Dedifferentiated amniotic fluid mesenchymal stem cell (primary cell): Measurements from ENCODE around the gene TBC1D12.
A peak's percentile ranks its signal among the peaks of the same experiment; 100 is the strongest.
"Not testable (repeated sequence)": the region's sequence is repeated elsewhere in the genome, so short reads cannot be mapped to it uniquely, and the experiment has no call there.

Experiments
- DNase-seq: peaks from one replicate; pipeline ENCODE4 v3.0.0-alpha.2; 2016; ENCODE audit errors: extremely low spot score

Gene TBC1D12

DNA sequence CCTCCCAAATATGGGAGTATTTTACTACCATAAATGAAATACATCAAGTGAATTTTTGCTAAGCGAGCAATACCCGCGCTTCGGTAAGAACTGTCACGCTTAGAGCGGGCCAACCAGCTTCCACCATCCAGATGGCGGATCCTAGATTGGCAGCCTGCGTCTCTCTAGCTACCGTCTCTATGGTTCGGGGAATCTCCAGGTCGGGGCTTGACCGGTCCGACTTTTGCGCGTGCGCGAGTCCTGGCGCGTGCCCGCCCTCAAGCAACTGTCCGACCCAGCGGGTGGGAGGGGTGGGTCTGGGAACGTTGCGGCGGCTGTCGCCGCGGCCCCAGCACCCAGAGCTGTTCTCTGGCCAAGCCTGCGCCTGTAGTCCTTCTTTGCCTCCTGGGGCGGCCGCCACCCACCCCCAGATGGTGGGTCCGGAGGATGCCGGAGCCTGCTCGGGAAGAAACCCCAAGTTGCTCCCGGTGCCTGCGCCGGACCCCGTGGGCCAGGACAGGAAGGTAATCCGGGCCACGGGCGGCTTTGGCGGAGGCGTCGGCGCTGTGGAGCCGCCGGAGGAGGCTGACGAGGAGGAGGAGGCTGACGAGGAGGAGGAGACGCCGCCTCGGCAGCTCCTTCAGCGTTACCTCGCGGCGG is at the start of gene TBC1D12:
Gene TBC1D12 (plus strand): TSS at position 338 of the 639 bp plus-strand sequence. CDS start 73 bp downstream, at position 411.
- peak; percentile 96 for DNase-seq

DNA sequence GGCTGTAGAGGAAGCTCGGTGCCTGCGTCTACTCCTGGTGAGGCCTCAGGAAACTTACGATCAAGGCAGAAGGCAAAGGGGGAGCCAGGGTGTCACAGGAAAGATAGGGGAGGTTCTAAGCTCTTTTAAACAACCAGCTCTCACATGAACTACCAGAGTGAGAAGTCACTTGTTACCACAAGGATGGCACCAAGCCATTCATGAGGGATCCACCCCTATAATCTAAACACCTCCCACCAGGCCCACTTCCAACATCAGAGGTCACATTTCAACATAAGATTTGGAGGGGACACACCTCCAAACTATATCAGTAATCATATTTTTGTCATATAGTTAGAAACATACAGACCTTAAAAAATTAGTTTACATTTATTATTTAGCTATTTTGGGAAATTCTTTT is 49.0 kb upstream of the TBC1D12 start:
- DNase-seq = no peak

DNA sequence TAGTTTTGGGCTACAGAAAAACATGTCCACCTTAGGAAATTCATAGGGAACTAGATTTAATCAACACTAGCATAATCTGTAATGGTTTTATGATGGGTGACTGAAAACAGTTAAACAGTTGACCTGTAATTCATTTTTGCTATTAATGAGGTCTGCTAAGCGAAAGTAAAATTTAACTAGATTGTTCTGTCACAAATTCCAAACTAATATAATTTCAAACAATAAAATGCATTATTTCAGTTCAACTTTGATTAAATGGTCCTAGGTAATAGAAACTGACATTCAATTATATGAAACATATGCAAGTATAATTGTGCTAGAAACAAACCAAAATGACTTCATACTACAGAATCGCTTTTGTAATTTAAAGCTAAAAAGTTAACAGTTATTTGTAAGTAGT is 46.5 kb upstream of the TBC1D12 start:
- DNase-seq = no peak

DNA sequence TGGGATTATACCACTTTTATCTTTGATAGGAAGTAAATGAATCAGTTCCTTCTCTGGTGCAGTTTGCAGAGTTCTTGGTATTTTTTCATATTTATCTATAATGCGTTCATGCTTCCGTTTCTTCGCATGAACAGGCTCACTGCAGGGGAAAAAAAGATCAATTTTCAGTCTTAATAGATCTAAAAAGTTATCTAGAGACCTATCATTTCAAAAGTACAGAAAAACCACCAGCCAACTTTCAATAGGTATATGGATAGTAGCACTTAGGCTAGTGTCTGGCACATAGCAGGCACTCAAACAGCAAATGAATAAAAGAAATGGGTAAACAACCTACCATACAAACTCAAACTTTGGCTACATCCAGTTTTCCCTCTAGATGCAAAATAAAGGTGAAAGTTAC is 45.1 kb upstream of the TBC1D12 start:
- DNase-seq = no peak

DNA sequence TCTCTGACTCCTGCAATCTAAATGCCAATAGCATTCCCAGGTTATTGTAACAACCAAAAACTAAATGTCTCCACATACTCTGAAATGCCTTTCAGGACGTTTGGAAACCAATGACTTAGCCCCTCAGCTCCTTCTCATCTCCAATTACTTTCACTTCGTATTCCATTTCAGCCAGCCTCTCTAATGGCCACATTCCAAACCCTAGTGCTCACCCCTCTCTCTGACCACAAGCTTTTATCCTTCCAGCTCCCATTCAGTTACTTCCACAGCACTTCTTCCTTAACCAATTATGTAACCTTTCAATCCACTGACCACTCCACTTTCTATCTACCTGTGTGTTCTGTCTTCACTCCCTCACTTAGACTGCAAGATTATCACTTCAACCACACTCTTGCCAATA is 43.9 kb upstream of the TBC1D12 start:
- peak; percentile 90 for DNase-seq

DNA sequence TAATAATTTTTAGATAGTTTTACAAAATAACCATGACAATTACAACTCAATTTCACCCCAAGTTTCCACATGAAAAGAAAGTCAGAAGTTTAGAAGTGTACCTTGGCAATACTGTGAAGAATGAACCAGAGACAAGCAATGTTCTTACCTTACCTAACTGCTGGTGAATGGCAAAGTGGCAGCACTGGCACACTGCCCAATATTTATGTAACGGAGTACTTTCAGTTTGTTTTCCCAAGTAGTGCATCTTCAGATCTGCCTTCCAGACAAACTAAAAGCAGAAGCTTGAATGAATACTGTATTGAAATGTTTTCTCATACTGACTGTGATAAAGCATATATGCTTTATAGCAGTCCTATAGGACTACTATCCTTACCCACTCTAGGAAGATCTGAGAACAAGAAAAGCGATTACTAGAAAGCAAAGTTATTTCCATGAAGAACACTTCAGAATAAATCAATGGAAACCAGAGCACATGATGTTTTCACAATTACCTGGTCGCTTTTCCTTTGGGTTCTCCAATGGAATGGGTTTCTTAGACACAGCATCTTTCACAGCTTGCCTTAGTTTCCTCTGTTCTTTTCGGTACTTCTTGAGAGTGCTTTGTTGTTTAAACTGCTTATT is 41.1 kb upstream of the TBC1D12 start:
- DNase-seq = no peak

DNA sequence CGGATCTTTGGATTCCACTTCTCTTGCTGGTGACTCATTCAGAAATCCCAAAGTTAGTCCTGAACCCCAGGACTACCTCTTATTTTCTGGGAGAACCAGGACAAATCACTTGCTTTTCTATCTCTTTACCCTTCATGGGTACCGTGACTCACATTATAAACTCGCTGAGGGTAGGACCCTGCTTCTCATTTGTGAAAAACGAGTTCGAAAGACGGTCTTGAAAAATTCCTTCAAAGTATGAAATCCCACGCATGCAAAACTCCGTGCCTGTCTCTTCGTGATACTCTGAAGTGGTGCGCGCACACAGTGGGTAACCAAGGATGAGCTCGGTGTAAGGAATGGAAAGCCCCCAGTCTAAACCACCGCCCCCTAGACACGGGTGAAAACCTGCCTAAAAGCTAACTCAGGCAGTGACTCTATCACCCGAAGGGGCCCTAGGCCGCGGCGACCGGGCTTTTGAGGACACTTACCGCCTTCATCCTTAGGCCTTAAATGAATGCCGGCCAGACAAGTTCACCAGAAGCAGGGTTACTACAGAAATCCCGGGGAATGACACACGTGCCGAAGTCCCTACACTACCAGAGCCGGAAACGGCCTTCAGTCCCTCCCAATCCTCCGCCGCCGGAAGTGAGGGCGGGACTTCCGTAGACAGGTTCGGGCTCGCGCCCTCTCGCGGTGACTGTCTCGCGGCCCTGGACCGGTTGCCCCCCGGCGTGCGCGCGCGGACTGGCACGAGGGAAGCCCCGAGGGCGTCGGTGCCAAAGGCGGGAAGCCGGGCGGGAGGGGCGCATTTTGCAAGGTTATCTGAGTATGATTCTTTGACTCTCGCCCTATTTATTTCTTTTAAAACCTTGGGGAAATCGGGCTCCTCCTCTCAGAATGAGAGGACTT is 39.7 kb upstream of the TBC1D12 start, which contains the start of gene NOC3L:
Gene NOC3L (minus strand): TSS at position 580 of the 891 bp plus-strand sequence. CDS start 101 bp downstream, at position 479.
- peak; percentile 96 for DNase-seq

DNA sequence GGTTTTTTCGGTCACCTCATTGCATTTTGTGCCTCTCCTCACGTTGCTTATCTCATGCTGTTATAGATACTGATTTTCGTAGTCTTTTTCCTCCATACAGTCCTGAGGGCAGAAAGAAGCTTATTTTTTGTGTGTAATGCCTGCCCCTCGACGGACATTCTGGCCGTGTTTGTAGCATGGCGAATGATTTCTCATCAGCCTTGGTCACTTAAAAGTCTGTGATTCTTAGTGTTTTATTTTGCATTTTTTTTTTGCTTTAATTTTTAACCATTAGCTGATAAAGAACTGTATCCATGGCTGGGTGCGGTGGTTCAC is 39.1 kb upstream of the TBC1D12 start:
- no peak for DNase-seq

DNA sequence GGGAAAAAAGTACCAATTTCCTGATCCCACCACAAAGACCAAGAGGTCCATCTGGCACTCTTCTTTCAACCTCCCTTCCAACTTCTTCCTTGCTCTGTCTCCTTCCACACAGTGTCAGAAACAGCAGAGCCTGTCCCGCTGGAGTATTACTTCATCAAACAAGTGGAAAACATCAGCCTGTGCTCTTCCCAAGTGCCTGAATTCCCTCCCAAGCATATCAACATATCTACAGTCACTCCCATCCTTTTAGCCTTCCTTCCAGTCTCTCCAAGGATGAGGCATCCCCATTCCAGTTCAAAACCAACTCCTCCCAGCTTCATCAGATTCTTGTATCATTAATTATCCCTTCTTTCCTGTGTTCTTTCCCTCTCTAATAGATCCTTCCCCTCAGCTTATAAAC is 37.9 kb upstream of the TBC1D12 start:
- no peak for DNase-seq

DNA sequence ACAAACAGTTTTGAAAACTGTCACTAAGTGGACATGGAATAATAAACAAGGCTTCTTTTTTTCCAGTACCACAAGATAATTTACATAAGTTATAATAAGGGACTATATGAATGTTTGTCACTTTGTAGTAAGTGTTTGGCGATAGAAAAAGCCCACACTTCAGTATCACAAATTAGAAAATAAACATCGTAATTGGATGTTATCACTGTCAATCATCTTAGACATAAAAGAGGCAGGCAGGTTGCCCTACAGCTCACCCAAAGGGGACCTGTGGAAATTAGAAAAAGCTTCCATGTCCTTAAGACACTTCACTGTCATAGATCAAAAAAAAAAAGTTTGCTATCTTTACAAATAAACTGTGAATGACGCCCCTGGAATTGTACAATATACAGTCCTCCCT is 36.0 kb upstream of the TBC1D12 start:
- DNase-seq = no peak

DNA sequence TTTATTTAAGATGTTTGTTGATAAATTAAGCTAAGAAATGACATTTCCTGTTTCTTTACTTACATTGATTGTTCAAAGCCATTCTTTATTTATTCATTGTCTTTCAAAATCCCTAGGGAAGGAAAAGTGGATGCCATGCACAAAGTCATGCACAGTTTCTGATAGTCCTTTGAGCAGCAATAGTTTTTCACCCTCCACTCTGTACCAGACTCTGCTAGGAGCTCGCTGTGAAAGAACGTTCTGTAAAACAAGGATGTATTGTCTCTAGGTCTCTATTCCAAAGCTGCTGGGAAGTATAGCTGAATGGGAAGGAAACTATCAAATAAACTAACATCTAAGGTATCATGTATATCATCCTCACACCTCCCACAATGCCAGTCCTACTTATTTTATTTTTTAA is 31.8 kb upstream of the TBC1D12 start:
- no peak for DNase-seq

DNA sequence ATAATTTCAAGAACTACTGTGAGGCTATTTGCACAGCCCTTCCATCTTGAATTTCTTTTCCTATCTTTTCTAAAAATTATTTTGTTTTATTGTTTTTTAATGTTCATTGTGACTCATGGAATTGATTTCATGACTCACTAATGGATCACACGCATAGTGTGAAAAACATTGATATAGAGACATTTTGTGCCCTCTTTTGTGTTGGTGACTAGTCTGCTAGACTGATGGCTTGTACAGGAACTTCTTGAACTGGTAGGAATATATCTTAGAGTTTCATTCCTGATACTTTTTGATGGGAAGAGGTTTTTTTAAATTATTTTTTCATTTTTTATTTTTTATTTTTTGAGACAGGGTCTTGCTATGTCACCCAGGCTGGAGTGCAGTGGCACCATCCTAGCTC is 27.0 kb upstream of the TBC1D12 start:
- DNase-seq = no peak

DNA sequence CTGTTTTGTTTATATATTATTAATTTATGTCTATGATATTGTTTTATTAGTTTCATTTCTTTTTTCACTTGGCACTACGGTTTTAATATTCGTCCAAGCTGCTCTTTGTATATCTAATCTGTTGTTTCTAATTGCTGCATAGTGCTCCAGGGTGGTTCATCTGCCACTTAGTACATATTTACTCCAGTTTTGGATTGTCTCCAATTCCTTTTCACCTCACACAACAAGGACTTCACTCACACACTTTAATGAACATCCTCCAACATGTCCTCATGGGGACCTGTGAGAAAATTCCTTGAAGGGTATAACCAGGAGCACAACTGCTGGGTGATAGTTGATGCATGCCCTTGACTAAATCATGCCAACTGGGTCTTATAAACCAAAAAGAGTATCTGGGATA is 25.5 kb upstream of the TBC1D12 start:
- no peak for DNase-seq

DNA sequence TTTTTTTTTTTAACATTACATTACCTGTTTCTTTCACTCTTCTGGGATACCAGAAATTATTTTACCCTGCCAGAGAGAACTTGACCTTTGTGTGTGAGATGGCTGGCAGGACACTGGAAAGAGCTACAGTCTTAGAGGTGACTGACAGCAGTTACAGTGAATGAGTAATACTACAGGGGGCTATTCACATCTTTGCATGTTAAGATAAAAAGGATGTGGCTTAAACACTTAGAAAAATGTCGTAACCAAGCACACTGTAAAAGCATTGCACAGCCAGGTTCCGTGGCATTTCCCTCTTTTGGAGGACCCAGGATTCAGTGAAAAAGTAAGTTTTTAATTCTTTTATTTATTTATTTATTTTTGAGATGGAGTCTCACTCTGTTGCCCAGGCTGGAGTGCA is 18.8 kb upstream of the TBC1D12 start:
- no peak for DNase-seq

DNA sequence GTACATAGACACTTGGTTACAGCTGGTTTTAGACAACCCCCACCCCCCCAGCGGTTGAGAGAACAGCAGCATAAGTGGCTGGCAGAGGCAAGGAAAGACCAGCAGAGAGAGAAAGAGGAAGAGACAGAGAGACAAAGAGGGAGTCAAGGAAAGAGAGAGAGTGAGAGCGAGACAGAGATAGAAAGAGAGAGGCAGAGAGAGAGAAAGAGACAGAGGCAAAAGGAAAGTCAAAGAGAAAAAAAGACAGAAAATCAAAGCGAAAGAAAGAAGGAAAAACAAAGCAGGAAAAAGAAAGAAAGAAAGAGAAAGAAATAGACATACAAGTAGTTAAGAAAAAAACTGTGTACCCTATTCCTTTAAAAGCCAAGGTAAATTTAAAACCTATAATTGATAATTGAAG is 16.6 kb upstream of the TBC1D12 start:
- not testable (repeated sequence) for DNase-seq

DNA sequence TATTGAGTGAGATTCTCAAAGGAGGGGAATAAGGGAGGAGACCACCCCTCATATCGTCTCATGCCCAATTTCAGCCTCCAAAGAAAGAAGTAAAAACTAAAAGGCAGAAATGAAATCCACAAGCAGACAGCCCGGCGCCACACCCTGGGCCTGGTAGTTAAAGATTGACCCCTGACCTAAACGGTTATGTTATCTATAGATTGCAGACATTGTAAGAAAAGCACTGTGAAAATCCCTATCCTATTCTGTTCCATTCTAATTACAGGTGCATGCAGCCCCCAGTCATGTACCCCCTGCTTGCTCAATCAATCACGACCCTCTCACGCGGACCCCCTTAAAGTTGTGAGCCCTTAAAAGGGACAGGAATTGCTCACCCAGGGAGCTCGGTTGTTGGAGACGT is 10.2 kb upstream of the TBC1D12 start:
- DNase-seq = not testable (repeated sequence)

DNA sequence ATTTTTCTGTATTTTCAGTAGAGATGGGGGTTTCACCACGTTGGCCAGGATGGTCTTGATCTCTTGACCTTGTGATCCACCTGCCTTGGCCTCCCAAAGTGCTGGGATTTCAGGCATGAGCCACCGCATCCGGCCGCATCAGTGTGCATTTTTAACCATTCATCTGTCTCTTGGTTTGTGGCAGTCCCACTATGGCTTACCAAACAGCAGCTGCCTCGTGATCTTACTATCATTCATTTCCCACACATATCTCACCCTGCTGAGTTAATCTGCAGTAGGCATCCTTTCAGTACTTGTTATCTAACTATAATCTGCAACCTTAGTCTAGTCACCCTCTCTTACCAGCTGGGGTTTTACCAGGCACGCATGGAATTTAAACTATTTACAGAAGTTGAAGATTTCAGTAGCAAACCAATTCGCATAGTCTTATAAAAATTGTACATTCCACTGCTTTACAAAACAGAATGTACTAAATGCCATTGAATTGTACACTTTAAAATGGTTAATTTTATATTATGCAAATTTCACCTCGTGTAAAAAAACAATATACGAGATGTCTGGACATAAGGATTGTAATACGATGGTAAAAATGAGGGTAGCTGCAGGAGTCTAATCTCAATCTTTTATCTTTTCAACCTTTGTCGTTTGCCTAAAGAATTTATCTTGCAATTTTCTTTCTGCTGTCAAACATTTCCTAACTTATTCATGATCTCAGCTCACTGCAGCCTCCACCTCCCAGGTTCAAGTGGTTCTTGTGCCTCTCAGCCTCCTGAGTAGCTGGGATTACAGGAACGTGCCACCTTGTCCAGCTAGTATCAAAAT is 4.6 kb upstream of the TBC1D12 start:
- no peak for DNase-seq

DNA sequence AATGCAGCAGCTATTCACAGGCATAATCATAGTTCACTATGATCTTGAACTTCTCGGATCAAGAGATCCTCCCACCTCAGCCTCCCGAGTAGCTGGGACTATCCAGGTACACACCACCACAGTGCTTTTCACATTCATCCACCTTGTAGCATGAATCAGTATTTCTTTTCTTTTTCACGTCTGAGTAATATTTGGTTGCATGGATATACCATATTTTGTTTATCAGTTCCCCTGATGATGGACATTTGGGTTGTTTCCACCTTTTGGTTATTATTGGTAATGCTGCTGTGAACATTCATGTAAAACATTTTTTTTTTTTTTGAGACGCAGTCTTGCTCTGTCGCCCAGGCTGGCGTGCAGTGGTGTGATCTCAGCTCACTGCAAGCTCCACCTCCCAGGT is 3.6 kb upstream of the TBC1D12 start:
- no peak for DNase-seq

DNA sequence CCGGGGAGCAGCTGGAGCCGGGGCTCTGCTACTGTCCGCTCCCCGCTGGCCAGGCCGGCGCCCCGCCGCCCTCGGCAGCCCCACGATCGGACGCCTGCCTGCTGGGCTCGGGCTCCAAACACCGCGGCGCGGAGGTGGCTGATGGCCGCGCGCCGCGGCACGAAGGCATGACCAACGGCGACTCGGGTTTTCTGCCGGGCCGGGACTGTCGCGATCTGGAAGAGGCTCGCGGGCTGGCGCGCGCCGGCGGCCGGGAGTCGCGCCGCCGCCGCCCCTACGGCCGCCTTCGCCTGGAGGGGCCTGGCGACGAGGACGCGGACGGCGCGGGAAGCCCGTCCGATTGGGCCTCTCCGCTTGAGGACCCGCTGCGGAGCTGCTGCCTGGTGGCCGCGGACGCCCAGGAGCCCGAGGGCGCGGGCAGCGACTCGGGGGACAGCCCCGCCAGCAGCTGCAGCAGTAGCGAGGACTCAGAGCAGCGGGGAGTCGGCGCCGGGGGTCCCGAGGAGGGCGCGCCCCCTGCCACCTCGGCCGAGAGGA is 570 bp downstream of the TBC1D12 start:
- DNase-seq = no peak

DNA sequence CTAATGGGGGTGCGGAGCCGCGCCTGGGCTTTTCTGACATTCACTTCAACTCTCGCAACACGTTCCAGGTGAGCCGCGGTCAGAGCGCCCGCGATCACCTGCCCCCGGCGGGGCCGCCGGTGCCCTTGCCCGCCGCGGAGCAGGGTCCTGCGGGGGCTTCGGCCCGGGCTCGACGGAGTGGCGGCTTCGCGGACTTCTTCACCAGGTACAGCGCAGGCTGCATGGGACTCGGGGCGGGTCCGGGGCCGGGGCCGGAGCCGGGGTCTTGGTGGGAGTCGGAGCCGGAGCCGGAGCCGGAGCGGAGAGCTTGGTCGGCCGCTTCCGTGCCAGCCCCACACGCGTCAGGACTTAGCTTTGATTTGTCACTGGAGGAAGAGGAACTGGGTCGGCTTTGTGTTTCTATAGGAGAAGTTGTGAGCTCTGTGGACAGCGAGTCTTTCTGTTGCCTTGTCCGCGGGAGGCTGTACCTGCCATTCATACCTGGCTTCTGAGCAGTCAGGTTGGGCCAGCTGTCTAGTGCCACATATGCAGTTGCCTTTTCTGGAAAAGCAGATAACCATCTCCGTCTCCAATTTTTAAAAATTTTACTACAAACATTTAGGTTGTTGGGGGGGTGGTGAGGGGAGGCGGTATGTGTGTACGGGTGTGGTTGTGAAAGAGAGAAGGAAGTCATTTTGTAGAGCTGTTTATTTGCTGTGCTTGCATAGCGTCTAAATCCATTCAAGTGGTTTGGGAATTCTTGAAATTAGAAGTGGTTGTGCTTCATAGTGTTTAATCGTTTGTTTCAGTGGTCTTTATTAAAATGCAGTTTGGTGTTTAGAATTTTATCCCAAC is 1.3 kb downstream of the TBC1D12 start:
- peak; percentile 62 for DNase-seq

DNA sequence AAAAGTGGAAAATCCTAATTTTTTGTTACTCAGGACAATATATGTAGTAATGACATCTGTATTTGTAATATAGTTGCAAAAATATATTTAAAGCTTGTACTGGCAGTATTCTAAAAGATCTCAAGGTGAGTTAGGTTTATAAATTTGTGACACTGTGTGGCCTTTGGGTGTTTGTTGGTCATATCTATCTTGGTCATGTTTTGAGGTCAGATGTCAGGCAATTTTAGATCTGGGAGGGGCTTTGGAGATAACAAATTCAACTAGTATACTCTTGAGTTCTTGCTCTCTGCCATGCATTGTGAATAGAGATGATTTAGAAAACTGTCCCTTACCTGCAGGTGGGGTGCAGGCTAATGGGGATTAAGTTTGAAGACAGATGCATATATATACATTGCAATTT is 3.1 kb downstream of the TBC1D12 start:
- DNase-seq = no peak
